ENCODE measurements around the gene KLHL24. TPM values are rescaled to one million over a fixed set of nuclear protein-coding genes. Genes with fewer than 3 reads are reported as not detected.

Gene KLHL24
- polyA plus RNA-seq, 1 experiment = 11.0 TPM

DNA sequence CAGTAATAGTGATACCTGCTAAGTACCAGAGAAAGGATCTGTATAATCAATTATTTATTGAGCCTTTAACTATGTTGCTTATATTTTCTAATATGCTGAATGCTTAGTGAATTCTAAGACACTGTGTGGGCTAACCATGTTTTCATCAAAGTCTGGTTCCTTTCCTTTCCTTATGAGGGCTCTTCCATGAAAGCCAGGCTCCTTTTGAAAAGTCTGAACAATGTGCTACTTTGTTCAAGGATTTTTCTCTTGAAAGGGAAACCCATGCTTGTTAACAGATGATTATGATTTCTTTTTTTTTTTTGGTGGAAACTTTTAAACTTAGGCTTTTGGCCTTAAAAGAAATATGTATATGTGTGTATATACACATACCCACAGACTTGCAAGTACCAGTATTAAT is 79.2 kb downstream of the KLHL24 start:
- Histone ChIP-seq H3K27me3 (ENCODE audit: control insufficient read depth, insufficient read depth, low read length) (no peaks in the 10 kb centered on the region), H3K4me3 (ENCODE audit: low read depth, low read length) (no peak overlapping the region), H3K36me3 (ENCODE audit: control insufficient read depth, insufficient read depth, low read length) (peaks cover 5% of the 10 kb centered on the region)
- ChIA-PET CTCF (no interaction called here), POLR2A (no interaction called here)
- DNase-seq (ENCODE audit: low read depth) = no peak
- TF ChIP-seq, protein P1, sequence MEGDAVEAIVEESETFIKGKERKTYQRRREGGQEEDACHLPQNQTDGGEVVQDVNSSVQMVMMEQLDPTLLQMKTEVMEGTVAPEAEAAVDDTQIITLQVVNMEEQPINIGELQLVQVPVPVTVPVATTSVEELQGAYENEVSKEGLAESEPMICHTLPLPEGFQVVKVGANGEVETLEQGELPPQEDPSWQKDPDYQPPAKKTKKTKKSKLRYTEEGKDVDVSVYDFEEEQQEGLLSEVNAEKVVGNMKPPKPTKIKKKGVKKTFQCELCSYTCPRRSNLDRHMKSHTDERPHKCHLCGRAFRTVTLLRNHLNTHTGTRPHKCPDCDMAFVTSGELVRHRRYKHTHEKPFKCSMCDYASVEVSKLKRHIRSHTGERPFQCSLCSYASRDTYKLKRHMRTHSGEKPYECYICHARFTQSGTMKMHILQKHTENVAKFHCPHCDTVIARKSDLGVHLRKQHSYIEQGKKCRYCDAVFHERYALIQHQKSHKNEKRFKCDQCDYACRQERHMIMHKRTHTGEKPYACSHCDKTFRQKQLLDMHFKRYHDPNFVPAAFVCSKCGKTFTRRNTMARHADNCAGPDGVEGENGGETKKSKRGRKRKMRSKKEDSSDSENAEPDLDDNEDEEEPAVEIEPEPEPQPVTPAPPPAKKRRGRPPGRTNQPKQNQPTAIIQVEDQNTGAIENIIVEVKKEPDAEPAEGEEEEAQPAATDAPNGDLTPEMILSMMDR (IDR thresholded peaks at IDR 0.05; ENCODE audit: insufficient read depth, low read depth, low read length) = no peak

DNA sequence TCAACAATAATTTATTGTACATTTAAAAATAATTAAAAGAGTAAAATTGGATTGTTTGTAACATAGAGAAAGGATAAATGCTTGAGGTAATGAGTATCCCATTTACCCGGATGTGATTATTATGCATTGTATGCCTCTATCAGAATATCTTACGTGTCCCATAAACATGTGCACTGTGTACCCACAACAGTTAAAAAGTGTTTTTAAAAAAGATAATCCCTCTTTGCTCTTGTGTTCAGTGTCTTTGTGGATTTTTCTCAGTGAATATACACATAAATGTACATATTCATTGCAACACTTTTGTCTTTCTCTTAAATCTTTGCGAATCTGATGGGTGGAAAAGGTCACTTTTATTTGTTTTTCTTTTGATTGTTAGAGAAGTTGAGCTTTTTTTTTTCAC is 82.6 kb downstream of the KLHL24 start:
- Histone ChIP-seq H3K4me3 (ENCODE audit: low read depth, low read length) (no peak overlapping the region), H3K27me3 (ENCODE audit: control insufficient read depth, insufficient read depth, low read length) (no peaks in the 10 kb centered on the region), H3K36me3 (ENCODE audit: control insufficient read depth, insufficient read depth, low read length) (peaks cover 12% of the 10 kb centered on the region)
- DNase-seq (ENCODE audit: low read depth) = no peak
- ChIA-PET POLR2A (no interaction called here), CTCF (interaction anchor here (0.7 kb wide), 1 partner anchor 10 kb away, joined by 3 read pairs; no protein-coding TSS in a partner anchor)
- TF ChIP-seq, protein P1 (IDR thresholded peaks at IDR 0.05; ENCODE audit: insufficient read depth, low read depth, low read length) = no peak

DNA sequence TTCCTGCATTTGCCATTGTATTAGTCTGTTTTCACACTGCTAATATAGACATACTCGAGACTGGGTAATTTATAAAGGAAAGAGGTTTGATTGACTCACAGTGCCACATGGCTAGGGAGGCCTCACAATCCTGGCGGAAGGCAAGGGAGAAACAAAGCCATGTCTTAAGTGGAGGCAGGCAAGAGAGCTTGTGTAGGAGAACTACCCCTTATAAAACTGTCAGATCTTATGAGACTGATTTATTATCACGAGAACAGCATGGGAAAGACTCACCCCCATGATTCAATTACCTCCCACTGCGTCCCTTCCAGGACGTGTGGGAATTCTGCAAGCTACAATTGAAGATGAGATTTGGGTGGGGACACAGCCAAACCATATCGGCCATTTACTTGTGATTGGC is 90.0 kb downstream of the KLHL24 start:
- TF ChIP-seq, protein P1 (IDR thresholded peaks at IDR 0.05; ENCODE audit: insufficient read depth, low read depth, low read length) = no peak
- peaks cover 22% of the 10 kb centered on the region for H3K36me3 ChIP-seq (ENCODE audit: control insufficient read depth, insufficient read depth, low read length)
- H3K4me3 ChIP-seq (ENCODE audit: low read depth, low read length) = no peak overlapping the region
- no peaks in the 10 kb centered on the region for H3K27me3 ChIP-seq (ENCODE audit: control insufficient read depth, insufficient read depth, low read length)
- CTCF ChIA-PET = no interaction called here
- POLR2A ChIA-PET = no interaction called here
- DNase-seq (ENCODE audit: low read depth) = no peak

DNA sequence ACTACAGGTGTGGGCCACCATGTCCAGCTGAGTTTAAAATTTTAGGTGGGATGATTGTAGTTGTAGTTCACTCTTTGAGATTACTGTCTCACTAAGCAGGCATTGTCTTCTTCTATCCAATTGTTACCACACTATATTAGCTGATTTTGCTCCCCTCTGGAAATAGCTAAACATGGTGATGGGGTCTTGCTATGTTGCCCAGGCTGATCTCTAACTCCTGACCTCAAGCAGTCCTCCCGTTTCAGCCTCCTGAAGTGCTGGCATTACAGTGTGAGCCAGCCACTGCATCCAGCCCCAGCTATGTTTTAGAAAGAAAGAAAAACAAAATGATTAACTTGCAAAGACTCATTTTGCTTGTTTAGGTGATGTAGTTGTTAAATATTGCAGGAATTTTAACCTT is 92.8 kb downstream of the KLHL24 start:
- no peak overlapping the region for H3K4me3 ChIP-seq (ENCODE audit: low read depth, low read length)
- CTCF ChIA-PET = interaction anchor here (0.6 to 2.0 kb wide), 3 partner anchors 10 to 259 kb away, joined by 3 to 7 read pairs (median 4); no protein-coding TSS in a partner anchor
- TF ChIP-seq, protein P1 (IDR thresholded peaks at IDR 0.05; ENCODE audit: insufficient read depth, low read depth, low read length) = no peak
- POLR2A ChIA-PET = no interaction called here
- DNase-seq (ENCODE audit: low read depth) = no peak
- peaks cover 17% of the 10 kb centered on the region for H3K36me3 ChIP-seq (ENCODE audit: control insufficient read depth, insufficient read depth, low read length)
- no peaks in the 10 kb centered on the region for H3K27me3 ChIP-seq (ENCODE audit: control insufficient read depth, insufficient read depth, low read length)

DNA sequence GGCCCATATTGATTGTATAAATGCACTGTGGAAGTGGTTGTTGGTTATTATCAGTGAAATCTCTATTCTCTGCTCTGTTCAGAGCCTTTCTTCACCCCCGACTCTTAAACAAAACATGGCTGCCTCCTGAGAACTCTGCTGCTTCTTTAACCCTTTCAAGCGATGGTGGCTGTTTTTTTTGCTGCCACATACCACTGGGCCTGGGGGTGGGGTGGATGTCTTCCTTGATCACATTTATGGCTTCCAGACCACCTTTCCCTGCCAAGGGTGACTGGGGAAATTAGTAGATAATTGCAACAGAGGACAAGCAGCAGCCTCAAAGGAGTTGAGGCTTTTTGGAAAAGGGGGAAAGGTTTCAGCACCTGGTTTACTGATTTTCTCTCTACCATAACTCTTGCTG is 94.9 kb downstream of the KLHL24 start:
- ChIA-PET POLR2A (no interaction called here), CTCF (interaction anchor here (0.6 to 0.8 kb wide), 2 partner anchors 13 to 26 kb away, joined by 3 to 4 read pairs; no protein-coding TSS in a partner anchor)
- no peak for DNase-seq (ENCODE audit: low read depth)
- Histone ChIP-seq H3K27me3 (ENCODE audit: control insufficient read depth, insufficient read depth, low read length) (no peaks in the 10 kb centered on the region), H3K4me3 (ENCODE audit: low read depth, low read length) (no peak overlapping the region), H3K36me3 (ENCODE audit: control insufficient read depth, insufficient read depth, low read length) (peaks cover 18% of the 10 kb centered on the region)
- TF ChIP-seq, protein P1 (IDR thresholded peaks at IDR 0.05; ENCODE audit: insufficient read depth, low read depth, low read length) = no peak
